ENCODE measurements around the gene RNU7-1.

Gene RNU7-1

DNA sequence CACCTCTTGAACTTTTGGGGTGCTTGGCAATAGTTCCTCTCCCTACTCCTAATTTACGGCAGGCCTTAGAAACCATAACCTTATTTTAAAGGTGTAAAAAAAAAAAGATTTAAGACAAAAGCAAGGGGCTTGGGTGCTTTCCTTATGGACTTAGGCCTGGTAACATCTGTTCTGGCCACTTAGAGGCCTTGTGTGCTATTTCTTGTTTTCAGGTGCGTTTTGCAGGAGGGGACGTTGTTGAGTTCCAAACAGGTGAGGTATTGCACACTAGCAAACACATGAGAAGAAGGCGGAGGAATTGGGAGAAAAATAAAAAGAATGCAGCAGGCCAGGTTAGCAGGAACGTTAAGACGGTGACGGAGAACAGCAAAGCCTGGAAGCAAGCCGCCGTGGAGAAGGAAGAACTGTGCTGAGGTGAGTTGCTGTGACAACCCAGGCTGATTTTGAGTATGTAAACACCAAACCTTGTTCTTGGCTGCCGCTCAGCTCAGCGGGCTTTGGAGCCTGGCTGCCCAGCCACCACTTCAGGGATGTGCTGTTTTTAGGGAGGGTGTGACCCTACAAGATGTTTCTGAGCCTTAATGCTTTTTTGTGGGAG is 44.4 kb downstream of the RNU7-1 start:
- Histone ChIP-seq H3K27ac (no peak overlapping the region), H2AFZ (ENCODE audit: low read depth) (no peak overlapping the region), H3K9ac (no peak overlapping the region), H3K4me3 (IDR thresholded peaks at IDR 0.05; ENCODE audit: insufficient read depth, low read depth, low read length) (no peak overlapping the region), H3K79me2 (ENCODE audit: insufficient read depth, low read depth) (no peaks in the 10 kb centered on the region), H3K4me2 (no peak overlapping the region), H3K4me1 (ENCODE audit: low read depth, poor library complexity, severe bottlenecking) (no peaks in the 10 kb centered on the region), H3K27me3 (ENCODE audit: insufficient read depth, low read depth) (no peaks in the 10 kb centered on the region), H4K20me1 (ENCODE audit: insufficient read depth) (no peaks in the 10 kb centered on the region), H3K36me3 (ENCODE audit: insufficient read depth) (no peaks in the 10 kb centered on the region)
- TF ChIP-seq, protein P1, sequence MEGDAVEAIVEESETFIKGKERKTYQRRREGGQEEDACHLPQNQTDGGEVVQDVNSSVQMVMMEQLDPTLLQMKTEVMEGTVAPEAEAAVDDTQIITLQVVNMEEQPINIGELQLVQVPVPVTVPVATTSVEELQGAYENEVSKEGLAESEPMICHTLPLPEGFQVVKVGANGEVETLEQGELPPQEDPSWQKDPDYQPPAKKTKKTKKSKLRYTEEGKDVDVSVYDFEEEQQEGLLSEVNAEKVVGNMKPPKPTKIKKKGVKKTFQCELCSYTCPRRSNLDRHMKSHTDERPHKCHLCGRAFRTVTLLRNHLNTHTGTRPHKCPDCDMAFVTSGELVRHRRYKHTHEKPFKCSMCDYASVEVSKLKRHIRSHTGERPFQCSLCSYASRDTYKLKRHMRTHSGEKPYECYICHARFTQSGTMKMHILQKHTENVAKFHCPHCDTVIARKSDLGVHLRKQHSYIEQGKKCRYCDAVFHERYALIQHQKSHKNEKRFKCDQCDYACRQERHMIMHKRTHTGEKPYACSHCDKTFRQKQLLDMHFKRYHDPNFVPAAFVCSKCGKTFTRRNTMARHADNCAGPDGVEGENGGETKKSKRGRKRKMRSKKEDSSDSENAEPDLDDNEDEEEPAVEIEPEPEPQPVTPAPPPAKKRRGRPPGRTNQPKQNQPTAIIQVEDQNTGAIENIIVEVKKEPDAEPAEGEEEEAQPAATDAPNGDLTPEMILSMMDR (conservative IDR thresholded peaks at IDR 0.05; ENCODE audit: low read depth, low read length): no peak

Data from KMS-11 (cell line).